ENCODE results near the gene STAM.

STAM gene

GRCh38 chr10:17743437-17743836 is 99.5 kb downstream of the STAM start:
- DNase-seq, result no peak
- H3K9me2 ChIP-seq (replicated peaks; ENCODE audit: insufficient read depth, low read length), result no peaks in the 10 kb centered on the region
- H3K27me3 ChIP-seq (replicated peaks; ENCODE audit: insufficient read depth, low read length), result no peaks in the 10 kb centered on the region
- no peak overlapping the region for H2AFZ ChIP-seq (ENCODE audit: low read length)
- no peaks in the 10 kb centered on the region for H3K36me3 ChIP-seq (replicated peaks; ENCODE audit: insufficient read depth, low read length)
- TF ChIP-seq, protein P1, sequence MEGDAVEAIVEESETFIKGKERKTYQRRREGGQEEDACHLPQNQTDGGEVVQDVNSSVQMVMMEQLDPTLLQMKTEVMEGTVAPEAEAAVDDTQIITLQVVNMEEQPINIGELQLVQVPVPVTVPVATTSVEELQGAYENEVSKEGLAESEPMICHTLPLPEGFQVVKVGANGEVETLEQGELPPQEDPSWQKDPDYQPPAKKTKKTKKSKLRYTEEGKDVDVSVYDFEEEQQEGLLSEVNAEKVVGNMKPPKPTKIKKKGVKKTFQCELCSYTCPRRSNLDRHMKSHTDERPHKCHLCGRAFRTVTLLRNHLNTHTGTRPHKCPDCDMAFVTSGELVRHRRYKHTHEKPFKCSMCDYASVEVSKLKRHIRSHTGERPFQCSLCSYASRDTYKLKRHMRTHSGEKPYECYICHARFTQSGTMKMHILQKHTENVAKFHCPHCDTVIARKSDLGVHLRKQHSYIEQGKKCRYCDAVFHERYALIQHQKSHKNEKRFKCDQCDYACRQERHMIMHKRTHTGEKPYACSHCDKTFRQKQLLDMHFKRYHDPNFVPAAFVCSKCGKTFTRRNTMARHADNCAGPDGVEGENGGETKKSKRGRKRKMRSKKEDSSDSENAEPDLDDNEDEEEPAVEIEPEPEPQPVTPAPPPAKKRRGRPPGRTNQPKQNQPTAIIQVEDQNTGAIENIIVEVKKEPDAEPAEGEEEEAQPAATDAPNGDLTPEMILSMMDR (IDR thresholded peaks at IDR 0.05; ENCODE audit: low read length), result no peak
- TF ChIP-seq EZH2phosphoT487 (IDR thresholded peaks at IDR 0.05; ENCODE audit: low read length), result no peak
- no peak for TF ChIP-seq EZH2 (optimal IDR thresholded peaks at IDR 0.05; ENCODE audit: low read depth, low read length)
- no peaks in the 10 kb centered on the region for H3K9me3 ChIP-seq (replicated peaks; ENCODE audit: insufficient read depth, low read length)
- H3K79me2 ChIP-seq (ENCODE audit: low read length), result no peaks in the 10 kb centered on the region
- H4K20me1 ChIP-seq (ENCODE audit: insufficient read depth, low read length), result no peaks in the 10 kb centered on the region
- peaks cover 24% of the 10 kb centered on the region for H3K4me1 ChIP-seq (ENCODE audit: low read length)
- no peak overlapping the region for H3K27ac ChIP-seq (ENCODE audit: low read length)
- H3F3A ChIP-seq (ENCODE audit: insufficient read depth, low read length), result peaks cover 4% of the 10 kb centered on the region; the same call in 1 of the 2 replicates
- peak overlapping the region; percentile 38; the same call in 1 of the 2 replicates for H3K4me2 ChIP-seq (ENCODE audit: low read depth, low read length)
- no peak overlapping the region for H3K4me3 ChIP-seq (ENCODE audit: low read length)
- H3K9ac ChIP-seq (ENCODE audit: low read length), result no peak overlapping the region

GRCh38 chr10:17744341-17744861 is 100.5 kb downstream of the STAM start:
- Histone ChIP-seq H3K4me3 (ENCODE audit: low read length) (no peak overlapping the region), H3K27ac (ENCODE audit: low read length) (peak overlapping the region; percentile 17; the same call in 1 of the 2 replicates), H4K20me1 (ENCODE audit: insufficient read depth, low read length) (no peaks in the 10 kb centered on the region), H3F3A (ENCODE audit: insufficient read depth, low read length) (peaks cover 4% of the 10 kb centered on the region; the same call in 1 of the 2 replicates), H2AFZ (ENCODE audit: low read length) (0 out of 2 replicates have a peak overlapping the region, but pooled peaks have one; percentile 11), H3K27me3 (replicated peaks; ENCODE audit: insufficient read depth, low read length) (no peaks in the 10 kb centered on the region), H3K9me3 (replicated peaks; ENCODE audit: insufficient read depth, low read length) (no peaks in the 10 kb centered on the region), H3K4me1 (ENCODE audit: low read length) (peaks cover 24% of the 10 kb centered on the region), H3K4me2 (ENCODE audit: low read depth, low read length) (peak overlapping the region; percentile 22), H3K79me2 (ENCODE audit: low read length) (no peaks in the 10 kb centered on the region), H3K9me2 (replicated peaks; ENCODE audit: insufficient read depth, low read length) (no peaks in the 10 kb centered on the region), H3K36me3 (replicated peaks; ENCODE audit: insufficient read depth, low read length) (no peaks in the 10 kb centered on the region), H3K9ac (ENCODE audit: low read length) (no peak overlapping the region)
- peak; percentile 26 for DNase-seq
- TF ChIP-seq EZH2 (optimal IDR thresholded peaks at IDR 0.05; ENCODE audit: low read depth, low read length) (no peak), EZH2phosphoT487 (IDR thresholded peaks at IDR 0.05; ENCODE audit: low read length) (no peak)
- TF ChIP-seq, protein P1 (IDR thresholded peaks at IDR 0.05; ENCODE audit: low read length), result no peak

GRCh38 chr10:17747883-17748550 is 104.1 kb downstream of the STAM start:
- no peaks in the 10 kb centered on the region for H3K9me2 ChIP-seq (replicated peaks; ENCODE audit: insufficient read depth, low read length)
- no peaks in the 10 kb centered on the region for H4K20me1 ChIP-seq (ENCODE audit: insufficient read depth, low read length)
- no peak overlapping the region for H3K27ac ChIP-seq (ENCODE audit: low read length)
- no peaks in the 10 kb centered on the region for H3K27me3 ChIP-seq (replicated peaks; ENCODE audit: insufficient read depth, low read length)
- H3K4me1 ChIP-seq (ENCODE audit: low read length), result peaks cover 15% of the 10 kb centered on the region; the same call in 1 of the 2 replicates
- no peak for TF ChIP-seq EZH2phosphoT487 (IDR thresholded peaks at IDR 0.05; ENCODE audit: low read length)
- TF ChIP-seq, protein P1 (IDR thresholded peaks at IDR 0.05; ENCODE audit: low read length), result no peak
- TF ChIP-seq EZH2 (optimal IDR thresholded peaks at IDR 0.05; ENCODE audit: low read depth, low read length), result no peak
- H3K9me3 ChIP-seq (replicated peaks; ENCODE audit: insufficient read depth, low read length), result no peaks in the 10 kb centered on the region
- peaks cover 4% of the 10 kb centered on the region; the same call in 1 of the 2 replicates for H3F3A ChIP-seq (ENCODE audit: insufficient read depth, low read length)
- H3K9ac ChIP-seq (ENCODE audit: low read length), result no peak overlapping the region
- no peaks in the 10 kb centered on the region for H3K36me3 ChIP-seq (replicated peaks; ENCODE audit: insufficient read depth, low read length)
- H3K79me2 ChIP-seq (ENCODE audit: low read length), result no peaks in the 10 kb centered on the region
- no peak overlapping the region for H3K4me3 ChIP-seq (ENCODE audit: low read length)
- no peak overlapping the region for H3K4me2 ChIP-seq (ENCODE audit: low read depth, low read length)
- H2AFZ ChIP-seq (ENCODE audit: low read length), result no peak overlapping the region
- no peak for DNase-seq

All from MM.1S (cell line).